ENCODE measurements around the gene TTC31.

- TF ChIP-seq EZH2 (IDR thresholded peaks at IDR 0.05) (no peak), RAD21 (IDR thresholded peaks at IDR 0.05; ENCODE audit: low read depth) (no peak), TCF7L2 (IDR thresholded peaks at IDR 0.05; ENCODE audit: borderline replicate concordance, extremely low read depth, insufficient read depth, insufficient read length) (no peak), CEBPB (IDR thresholded peaks at IDR 0.05; ENCODE audit: low read depth) (no peak), YY1 (IDR thresholded peaks at IDR 0.05; ENCODE audit: extremely low read depth, insufficient replicate concordance, low read depth, low read length) (no peak), SIN3A (IDR thresholded peaks at IDR 0.05; ENCODE audit: low read depth) (no peak)
- TF ChIP-seq, protein P1, sequence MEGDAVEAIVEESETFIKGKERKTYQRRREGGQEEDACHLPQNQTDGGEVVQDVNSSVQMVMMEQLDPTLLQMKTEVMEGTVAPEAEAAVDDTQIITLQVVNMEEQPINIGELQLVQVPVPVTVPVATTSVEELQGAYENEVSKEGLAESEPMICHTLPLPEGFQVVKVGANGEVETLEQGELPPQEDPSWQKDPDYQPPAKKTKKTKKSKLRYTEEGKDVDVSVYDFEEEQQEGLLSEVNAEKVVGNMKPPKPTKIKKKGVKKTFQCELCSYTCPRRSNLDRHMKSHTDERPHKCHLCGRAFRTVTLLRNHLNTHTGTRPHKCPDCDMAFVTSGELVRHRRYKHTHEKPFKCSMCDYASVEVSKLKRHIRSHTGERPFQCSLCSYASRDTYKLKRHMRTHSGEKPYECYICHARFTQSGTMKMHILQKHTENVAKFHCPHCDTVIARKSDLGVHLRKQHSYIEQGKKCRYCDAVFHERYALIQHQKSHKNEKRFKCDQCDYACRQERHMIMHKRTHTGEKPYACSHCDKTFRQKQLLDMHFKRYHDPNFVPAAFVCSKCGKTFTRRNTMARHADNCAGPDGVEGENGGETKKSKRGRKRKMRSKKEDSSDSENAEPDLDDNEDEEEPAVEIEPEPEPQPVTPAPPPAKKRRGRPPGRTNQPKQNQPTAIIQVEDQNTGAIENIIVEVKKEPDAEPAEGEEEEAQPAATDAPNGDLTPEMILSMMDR (IDR thresholded peaks at IDR 0.05 in 2 of 3, conservative IDR thresholded peaks at IDR 0.05 in 1 of 3; ENCODE audit: borderline replicate concordance in 1 of 3, insufficient read depth in 1 of 3, low read depth in 2 of 3, low read length in 2 of 3) = no peak
- TF ChIP-seq, protein P2, sequence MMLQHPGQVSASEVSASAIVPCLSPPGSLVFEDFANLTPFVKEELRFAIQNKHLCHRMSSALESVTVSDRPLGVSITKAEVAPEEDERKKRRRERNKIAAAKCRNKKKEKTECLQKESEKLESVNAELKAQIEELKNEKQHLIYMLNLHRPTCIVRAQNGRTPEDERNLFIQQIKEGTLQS (IDR thresholded peaks at IDR 0.05) = no peak
Observed at GRCh38 chr2:74542978-74543377, 60.1 kb downstream of the TTC31 start.
